ENCODE results near the gene TIPIN.
"Not testable (repeated sequence)": the region's sequence is repeated elsewhere in the genome, so short reads cannot be mapped to it uniquely, and the experiment has no call there.

TIPIN gene, protein sequence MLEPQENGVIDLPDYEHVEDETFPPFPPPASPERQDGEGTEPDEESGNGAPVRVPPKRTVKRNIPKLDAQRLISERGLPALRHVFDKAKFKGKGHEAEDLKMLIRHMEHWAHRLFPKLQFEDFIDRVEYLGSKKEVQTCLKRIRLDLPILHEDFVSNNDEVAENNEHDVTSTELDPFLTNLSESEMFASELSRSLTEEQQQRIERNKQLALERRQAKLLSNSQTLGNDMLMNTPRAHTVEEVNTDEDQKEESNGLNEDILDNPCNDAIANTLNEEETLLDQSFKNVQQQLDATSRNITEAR

DNA sequence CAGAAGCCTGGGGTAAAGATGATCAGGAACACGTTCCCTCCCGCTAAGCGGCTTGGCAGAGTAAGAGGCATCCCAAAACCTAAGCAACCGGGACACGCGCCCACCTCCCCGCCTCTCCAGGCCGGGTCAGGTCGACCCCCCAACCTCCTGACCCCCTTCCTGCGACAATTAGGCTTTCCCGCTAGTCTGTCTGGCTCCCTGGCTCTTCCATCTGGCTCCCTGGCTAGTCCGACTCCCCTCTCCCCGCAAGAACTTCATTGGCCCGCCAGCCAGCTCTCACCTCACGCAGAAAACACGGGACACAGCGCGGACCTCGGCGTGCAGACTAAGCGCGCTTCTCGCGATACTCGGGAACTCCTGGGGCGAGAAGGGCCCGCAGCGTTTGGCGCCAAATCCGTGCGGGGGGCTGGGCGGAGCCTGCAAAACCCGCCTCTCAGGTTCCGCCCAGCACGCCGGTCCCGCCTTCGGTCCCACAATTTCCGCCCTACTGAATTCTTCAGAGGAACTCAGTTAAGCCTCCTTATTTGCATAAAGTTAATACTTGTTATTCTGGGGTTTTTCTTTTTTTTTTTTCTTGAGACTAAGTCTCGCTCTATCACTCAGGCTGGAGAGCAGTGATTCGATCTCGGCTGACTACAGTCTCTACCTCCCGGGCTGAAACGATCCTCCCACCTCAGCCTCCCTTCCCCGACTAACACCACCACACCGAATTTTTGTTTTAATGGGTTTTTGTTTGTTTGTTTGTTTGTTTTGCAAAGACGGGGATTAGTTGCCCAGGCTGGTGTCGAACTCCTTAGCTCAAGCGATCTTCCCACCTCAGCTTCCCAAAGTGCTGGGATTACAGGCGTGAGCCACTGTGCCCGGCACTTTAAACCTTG is at the start of gene TIPIN:
TSS of gene TIPIN (minus strand) at position 327 of the 878 bp plus-strand sequence. CDS start 3,738 bp downstream, outside the sequence.
- DNase-seq, result peak; percentile 97

DNA sequence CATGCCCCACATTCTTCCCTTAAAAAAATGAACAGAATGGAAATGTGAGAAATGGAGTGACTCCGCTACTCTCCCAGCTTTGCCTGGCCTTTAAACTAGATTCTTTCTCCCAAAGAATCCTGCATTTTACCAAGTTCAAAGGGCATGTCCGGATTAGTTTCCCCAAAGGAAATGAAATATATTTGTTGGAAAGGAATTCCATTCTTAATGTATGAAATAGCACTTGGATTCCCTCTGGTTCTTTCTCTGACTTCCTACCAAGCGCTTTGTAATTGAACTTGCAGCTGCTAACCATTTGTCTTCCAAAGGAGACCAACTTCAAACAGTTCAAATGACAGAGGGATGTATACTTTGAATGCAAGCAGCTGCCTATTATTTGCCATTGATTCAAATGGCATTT is 49.1 kb upstream of the TIPIN start:
- DNase-seq, result no peak

DNA sequence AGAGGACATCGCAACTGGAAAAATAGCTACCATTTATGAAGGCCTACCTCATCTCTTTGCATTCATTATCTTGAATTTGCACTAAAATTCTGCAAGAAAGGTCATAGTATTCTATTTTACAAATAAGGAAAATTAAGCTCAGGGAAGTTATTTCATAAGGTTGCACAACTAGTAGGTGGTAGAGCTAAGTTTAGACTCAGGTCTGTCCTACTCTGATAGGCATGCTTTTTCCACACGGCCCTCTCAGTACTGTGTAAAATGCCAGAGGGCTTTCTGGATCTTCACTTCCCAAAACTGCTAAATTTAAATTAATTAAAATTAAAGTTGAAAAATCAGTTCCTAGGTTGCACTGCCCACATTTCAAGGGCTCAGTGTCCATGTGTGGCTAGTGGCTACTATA is 48.5 kb upstream of the TIPIN start:
- no peak for DNase-seq

DNA sequence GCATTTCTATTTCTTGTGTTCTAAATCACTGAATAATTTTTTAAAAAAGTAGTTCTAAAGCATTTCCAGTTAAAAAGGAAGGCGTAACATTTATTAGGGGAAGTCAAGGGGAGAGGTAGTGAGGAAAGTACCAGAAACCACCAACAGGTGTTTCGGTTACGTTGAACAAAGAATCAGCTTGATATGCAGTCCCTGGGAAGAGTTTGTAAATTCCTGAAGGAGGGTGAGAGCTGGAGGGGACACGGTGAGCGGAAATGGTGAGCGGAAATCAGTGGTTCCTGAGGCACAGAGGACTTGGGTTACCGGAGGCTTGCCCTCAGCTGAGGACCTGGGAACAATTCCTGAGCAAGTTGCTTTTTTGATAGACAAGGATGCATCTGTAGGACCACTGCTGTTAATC is 48.0 kb upstream of the TIPIN start:
- DNase-seq, result no peak

DNA sequence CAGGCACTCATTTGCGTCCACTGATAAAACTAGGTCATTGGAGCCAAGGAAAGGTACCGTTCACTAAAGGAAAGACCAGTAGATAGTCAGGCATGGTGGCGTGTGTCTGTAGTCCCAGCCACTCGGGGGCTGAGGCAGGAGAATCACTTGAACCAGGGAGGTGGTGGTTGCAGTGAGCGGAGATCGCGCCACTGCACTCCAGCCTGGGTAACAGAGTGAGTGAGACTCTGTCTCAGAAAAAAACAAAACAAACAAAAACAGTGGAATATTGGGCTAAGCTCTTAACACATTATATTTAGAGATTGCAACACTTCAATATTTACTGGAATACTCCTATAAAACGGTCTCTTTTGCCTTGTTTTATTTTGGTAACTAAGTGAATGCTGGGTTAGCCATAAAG is 47.6 kb upstream of the TIPIN start:
- DNase-seq, result no peak

DNA sequence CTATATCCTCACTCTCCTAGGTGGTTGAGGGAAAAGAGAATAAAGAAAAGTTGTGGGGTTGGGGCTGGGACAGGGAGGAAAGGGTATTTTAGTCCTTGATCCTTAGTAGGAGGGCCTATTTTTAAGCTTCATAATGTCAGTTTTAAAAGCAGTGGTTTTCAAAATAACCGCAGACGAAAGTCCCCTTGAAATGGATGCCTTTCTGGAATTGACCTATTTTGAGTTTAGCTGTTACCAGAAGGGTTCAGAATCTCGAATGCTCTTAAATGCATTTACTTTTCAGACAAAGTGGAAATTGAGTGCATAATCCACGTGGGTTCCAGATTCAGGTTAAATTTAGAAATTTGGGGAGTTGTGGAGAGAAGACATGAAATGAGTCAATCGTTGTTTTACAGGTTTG is 46.8 kb upstream of the TIPIN start:
- no peak for DNase-seq

DNA sequence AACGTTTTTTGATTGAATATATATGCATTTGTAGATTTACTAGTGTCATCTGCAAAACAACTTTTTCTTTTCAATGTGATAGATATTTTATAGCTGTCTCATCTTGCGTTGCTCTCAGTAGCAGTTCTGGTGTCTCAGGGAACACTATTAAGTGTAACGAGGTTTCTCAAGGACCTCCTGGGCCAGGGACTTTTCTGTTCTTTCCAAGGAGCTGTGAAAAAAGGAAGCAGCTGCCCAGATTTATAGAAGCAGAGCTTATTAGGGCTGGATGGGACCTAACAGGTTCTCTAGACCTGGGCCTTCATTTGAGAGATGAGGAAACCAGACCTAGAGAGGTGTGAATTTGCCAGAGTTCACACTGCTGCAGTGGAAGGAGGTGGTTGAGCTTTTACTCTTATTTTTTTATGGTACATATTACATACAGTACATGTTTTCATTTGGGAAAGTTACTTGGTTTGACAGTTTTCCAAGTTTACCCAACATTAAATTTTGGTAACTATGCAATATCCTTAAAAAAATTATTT is 46.3 kb upstream of the TIPIN start:
- no peak for DNase-seq

DNA sequence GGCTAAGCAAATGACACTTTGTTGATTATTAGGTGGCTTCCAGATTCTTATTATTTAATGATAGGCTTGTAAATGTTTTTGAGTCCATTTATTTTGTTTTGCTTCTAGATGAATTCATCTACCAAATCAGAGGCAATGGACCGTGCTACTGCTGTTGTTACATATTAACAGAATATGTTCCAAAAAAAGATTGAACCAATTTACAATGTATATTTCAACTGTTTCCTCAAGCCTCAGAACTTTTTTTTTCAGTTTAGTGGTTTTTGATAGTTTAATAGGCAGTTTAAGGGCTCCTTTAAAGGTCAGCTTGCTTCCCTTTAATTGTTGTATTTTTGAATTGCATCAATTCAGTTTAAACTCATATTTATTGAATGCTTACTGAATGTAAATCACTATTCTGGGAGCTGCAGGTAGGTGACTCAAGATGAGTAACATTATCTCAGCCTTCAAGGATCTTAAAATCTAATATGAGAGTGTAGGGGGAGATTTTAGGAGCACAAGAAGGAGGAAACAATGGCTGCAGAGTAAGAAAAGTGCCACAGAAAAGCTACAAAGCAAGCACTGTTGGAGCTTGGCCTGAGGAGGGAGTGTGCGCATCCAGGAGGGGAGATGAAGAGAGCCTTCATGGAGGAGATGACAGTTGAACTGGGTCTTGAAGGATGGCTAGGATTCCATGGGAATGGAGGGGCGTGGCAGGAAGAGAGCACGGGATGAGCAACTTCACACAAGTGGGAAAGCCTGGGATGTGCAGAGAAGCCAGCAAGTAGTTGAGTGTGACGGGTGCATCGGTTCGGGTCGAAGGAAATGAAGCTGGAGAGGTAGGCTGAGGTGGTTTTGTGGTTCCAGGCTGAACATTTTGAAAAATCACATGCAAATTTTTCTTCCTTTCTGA is 44.9 kb upstream of the TIPIN start:
- DNase-seq, result no peak

DNA sequence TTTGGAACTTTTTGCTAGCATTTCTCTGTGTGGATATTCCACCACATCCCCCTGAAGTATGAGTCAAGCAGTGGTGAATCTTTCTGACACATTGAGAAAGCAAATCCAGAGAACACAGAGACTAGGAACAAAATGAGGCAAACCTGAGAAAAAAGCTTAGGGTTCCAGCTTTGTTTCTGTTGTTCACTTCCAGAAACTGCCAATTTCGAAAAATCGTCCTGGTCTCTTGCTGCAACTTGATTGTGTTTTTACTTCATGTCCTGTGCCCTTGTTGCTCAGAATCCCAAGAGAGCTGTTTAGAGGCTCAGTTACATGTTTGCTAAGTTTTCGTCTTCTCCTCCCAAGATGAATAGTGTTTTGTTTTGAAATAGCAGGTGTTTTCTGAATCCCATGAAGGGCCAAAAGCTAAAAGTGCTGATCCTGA is 43.9 kb upstream of the TIPIN start:
- DNase-seq, result no peak

DNA sequence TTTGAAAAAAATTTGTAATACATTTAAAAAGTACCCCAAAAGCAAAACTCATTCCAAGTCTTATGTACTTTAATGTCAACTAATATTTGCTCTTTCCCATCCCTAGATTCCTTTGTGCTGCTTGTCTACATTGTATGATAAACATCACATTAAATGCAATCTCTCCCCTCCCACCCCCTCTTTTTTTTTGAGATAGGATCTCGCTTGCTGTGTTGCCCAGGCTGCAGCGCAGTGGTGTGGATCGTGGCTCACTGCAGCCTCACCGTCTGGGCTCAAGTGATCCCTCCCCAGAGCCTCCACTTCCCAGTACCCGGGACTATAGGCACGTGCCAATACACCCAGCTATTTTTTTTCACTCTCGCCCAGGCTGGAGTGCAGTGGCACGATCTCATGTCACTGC is 42.8 kb upstream of the TIPIN start:
- no peak for DNase-seq

DNA sequence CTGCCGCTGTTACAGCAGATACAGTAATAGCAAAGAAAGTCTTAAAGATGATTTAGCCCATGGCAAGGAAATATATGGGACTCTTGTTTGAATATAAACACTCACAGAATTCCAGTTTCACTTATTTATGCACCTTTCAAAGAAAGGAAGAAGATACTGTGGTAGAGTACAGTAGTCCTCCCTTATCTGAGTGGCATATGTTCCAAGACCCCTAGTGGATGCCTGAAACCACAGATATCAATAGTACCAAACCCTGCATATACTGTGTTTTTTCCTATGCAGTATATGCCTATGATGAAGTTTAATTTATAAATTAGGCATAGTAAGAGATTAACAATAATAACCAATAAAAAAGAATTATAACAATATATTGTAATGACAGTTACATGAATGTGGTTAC is 38.4 kb upstream of the TIPIN start:
- DNase-seq, result no peak

DNA sequence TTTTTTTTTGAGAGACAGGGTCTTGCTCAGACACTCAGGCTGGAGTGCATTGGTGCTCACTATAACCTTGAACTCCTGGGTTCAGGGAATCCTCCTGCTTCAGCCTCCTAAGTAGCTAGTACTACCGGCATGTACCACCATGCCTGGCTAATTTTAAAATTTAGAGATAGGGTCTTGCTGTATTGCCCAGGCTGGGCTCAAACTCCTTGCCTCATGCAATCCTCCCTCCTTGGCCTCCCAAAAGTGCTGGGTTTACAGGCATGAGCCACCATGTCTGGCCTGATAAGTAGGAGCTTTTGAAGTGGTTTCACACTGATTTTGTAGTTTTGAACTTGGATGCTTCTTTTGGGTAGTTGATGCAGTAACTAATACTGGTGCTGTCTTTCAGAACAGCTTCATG is 38.0 kb upstream of the TIPIN start:
- DNase-seq, result no peak

DNA sequence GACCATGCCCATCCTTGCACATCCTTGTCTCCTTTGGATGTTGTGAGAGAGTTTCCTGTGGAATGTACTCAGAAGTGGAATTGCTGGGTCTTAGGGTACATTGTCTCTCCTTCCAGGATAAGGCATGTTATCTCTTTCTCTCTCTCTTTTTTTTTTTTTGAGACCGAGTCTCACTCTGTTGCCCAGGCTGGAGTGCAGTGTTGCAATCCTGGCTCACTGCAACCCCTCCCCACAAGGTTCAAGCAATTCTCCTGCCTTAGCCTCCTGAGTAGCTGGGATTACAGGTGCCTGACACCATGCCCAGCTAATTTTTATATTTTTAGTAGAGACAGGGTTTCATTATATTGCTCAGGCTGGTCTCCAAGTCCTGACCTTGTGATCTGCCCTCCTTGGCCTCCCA is 36.6 kb upstream of the TIPIN start:
- DNase-seq, result not testable (repeated sequence)

DNA sequence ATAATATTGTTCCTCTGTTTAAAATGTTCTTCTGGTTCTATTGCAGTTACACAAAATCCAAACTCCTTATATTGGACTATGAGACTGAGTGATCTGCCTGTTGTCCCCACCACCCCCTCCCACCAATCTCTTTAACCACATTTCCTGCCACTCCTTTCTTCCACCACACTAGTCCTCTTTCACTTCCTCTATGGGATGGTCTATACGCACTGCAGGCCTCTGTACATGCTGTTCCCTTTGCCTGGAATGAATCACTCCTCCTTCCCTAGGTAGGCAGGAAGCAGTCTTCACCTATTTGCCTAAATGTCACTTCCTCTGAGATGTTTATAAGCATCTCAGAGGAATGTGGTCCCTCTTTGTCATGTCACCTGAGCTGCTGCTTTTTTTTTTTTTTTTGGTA is 34.2 kb upstream of the TIPIN start:
- DNase-seq, result no peak

DNA sequence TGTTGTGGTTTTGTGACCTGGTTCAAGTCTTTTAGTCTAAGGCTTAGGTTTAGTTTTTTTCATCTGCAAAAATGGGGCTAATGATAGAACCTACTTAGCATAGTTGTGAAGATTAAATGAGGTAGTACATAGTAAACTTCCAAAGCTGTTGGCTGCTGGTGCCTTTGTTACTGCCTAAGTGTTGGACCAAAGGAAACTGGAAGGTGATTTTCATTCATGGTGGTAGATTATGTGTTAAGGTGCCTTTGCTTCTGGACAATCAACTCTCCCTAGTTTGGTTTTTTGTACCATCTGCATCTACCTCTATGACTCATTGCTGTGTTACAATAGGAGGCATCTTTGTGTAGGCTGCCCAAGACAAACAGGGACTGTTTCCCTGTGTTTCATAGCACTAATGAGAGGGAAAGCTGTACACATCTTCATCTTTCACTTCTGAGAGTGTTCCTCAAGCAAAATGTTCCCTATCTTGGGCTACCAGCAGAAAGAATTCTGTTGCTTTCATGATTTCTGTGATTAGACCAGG is 33.4 kb upstream of the TIPIN start:
- no peak for DNase-seq

DNA sequence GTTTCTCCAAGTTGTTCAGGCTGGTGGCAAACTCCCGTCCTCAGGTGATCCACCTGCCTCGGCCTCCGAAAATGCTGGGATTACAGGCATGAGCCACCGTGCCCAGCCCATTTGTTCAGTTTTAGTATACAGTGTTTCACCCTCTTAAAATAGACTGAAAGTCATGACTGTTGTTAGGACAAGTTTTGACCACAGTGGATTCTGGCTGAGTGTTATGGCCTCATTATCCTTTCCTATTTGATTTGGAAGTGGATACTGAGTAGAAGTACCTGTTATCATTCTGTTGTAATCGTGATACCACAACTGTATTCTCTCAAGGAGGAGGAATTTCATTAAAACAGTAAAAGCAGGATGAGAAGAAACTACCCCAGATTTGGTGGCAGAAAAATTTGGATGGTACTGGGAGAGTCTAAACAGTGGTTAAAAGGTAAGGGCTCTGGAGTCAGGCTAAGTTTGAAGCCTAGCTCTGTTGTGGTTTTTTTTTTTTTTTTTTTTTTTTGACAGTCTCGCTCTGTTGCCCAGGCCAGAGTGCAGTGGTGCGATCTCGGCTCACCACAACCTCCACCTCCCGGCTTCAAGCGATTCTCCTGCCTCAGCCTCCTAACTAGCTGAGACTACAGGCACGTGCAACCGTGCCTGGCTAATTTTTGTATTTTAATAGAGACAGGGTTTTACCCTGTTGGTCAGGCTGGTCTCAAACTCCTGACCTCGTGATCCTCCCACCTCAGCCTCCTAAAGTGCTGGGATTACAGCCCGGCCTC is 32.8 kb upstream of the TIPIN start:
- DNase-seq, result no peak

DNA sequence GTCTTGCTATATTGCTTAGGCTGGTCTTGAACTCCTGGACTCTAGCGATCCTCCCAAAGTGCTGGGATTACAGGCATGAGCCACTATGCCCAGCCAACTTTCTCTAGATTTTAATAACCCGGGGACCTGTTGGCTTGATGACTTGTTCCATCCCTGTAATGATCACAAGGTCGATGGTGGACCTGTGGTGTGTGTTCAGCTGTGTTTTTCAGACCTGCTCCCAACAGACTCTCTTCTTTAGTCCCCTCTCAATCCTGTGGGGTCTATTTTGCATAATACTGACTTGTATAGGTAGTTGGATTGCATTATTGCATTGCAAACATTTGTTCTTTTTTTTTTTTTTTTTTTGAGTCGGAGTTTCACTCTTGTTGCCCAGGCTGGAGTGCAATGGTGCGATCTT is 32.1 kb upstream of the TIPIN start:
- DNase-seq, result no peak

DNA sequence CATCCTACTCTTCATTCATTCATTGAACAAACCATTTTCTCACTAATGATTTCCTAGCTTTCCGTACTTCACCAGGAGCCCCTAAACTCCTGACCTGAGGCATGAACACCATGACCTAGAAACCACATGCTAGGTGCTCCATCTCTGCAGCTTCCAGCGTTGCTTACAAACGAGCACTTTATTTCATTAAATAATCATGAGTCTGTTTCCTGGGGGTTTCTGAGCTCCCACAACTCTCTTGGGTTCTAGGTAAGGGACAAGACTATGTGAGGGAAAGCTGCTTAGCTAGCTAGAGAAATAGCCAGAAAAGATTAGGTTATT is 31.5 kb upstream of the TIPIN start:
- DNase-seq, result no peak

DNA sequence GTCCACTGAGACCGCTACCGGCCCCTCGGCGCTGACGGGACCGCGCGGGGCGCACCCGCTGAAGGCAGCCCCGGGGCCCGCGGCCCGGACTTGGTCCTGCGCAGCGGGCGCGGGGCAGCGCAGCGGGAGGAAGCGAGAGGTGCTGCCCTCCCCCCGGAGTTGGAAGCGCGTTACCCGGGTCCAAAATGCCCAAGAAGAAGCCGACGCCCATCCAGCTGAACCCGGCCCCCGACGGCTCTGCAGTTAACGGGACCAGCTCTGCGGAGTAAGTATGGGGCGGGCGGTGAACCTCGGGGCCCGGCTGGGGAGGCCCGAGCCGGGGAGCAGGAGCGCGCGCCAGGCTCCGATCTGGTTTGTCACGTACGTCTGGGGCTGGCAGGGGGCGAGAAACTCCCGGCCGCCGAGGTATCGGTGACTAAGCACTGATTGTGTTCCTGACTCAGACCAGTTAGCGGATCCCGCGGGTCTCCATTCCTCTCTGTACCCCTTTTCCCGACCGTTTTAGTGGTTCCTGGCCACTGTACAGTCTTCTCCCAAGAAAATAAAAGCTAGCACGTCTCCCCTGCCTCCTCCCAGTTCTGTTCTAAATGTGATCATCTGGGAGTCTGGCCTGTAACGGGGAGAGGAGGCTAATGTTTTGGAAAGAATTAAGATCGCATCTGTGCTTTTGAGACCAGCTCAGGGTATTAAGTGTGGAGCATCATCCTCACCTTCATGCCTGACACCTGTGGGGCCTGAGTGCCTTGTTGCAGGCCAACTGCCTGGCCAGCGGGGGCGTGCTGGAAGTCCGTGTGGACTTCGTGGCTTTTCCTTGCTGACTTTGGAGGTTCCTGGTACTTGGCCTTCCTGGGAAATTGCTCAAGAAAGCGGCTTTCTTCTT is 30.9 kb upstream of the TIPIN start:
- peak; percentile 69 for DNase-seq

DNA sequence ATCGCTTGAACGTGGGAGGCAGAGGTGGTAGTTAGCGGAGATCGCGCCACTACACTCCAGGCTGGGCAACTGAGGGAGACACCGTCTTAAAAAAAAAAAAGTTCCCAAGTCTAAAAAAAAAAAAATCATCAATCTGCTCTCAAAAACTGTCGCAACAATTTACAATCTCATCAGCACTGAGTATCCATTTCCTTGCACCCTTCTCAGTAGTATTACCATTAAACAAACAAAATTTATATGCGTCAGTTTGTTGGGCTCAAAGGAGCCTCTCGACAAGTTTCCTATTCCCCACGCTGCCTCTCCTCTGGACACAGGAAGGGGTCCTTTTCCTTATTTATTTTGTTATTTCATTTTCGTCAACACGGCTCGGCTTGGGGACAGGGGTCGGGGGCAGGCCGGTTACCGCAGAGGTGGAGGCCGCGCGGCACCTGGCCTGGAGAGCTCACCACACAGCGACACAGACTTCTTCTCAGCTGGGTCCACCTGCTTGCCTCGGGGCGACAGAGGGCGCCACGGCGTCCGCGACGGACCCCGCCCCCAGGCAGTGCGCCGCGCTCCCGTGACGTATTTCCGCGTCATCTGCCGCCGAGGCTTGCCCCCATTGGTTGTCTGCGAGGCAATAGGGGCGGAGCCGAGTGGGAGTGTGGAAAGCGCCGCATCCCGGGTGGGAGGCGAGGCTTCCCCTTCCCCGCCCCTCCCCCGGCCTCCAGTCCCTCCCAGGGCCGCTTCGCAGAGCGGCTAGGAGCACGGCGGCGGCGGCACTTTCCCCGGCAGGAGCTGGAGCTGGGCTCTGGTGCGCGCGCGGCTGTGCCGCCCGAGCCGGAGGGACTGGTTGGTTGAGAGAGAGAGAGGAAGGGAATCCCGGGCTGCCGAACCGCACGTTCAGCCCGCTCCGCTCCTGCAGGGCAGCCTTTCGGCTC is 30.0 kb upstream of the TIPIN start, which contains the start of gene MAP2K1:
TSS of gene MAP2K1 (plus strand) at position 709 of the 920 bp plus-strand sequence. CDS start 436 bp downstream, outside the sequence.
- peak; percentile 99 for DNase-seq

Data from activated CD4-positive, alpha-beta T cell treated with anti-CD3 and anti-CD28 coated beads, Interleukin-2, amount 50 U/mL, for 1 hour (primary cell).